Measurements from ENCODE around the gene LRRC51.

DNA sequence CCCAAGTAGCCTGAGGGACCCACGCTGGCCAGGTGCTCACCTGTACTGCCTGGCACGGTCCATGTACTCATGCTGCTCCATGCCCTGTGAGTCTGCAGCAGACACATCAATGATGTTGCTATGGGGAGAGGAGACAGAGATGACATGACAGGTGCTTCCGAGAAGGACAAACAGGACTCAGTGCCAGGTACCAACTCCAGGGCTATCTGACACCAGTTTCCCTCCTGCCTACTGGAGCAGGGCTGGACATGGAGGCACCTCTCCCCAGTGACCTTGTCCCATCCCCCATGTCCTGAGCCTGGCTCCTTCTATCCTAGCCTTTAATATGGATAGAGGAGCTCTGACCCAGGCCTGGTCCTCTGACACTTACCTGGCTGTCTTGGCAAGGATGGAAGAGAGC lies 18.1 kb downstream of the LRRC51 start:
- TF ChIP-seq, protein P1, sequence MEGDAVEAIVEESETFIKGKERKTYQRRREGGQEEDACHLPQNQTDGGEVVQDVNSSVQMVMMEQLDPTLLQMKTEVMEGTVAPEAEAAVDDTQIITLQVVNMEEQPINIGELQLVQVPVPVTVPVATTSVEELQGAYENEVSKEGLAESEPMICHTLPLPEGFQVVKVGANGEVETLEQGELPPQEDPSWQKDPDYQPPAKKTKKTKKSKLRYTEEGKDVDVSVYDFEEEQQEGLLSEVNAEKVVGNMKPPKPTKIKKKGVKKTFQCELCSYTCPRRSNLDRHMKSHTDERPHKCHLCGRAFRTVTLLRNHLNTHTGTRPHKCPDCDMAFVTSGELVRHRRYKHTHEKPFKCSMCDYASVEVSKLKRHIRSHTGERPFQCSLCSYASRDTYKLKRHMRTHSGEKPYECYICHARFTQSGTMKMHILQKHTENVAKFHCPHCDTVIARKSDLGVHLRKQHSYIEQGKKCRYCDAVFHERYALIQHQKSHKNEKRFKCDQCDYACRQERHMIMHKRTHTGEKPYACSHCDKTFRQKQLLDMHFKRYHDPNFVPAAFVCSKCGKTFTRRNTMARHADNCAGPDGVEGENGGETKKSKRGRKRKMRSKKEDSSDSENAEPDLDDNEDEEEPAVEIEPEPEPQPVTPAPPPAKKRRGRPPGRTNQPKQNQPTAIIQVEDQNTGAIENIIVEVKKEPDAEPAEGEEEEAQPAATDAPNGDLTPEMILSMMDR (IDR thresholded peaks at IDR 0.05), result no peak
- no peak for TF ChIP-seq POLR2A (IDR thresholded peaks at IDR 0.05)

All from uterus (tissue), 2 donors.